NCI-H2196 (cell line): ENCODE data around the gene FBH1.
A peak's percentile ranks its signal among the peaks of the same experiment; 100 is the strongest.

ENCODE experiments used
- DNase-seq: peaks from one replicate; lab custom pipeline; 2025; ENCODE audit not compliant: unreplicated experiment; lab: John Stamatoyannopoulos, UW

FBH1 gene

GRCh38 chr10:5976512-5977470 is 86.7 kb downstream of the FBH1 start:
- no peak for DNase-seq

- peak; percentile 29 for DNase-seq
These were observed 87.6 kb downstream of the FBH1 start, which contains the start of gene IL15RA for GRCh38 chr10:5977471-5978229. Gene IL15RA, minus strand, starts transcription at chr10:5977543. Its CDS starts 51 bp downstream, at chr10:5977492.

GRCh38 chr10:5978230-5978489 is 88.1 kb downstream of the FBH1 start:
- no peak for DNase-seq

GRCh38 chr10:5981529-5981928 is 91.5 kb downstream of the FBH1 start:
- DNase-seq = no peak

GRCh38 chr10:5983774-5984173 is 93.7 kb downstream of the FBH1 start:
- DNase-seq = no peak

- DNase-seq = no peak
These were observed 95.0 kb downstream of the FBH1 start for GRCh38 chr10:5985029-5985428.
